Measurements from ENCODE around the gene CRYBB1. TPM values are rescaled to one million over a fixed set of nuclear protein-coding genes. Genes with fewer than 3 reads are reported as not detected.

The CRYBB1 gene
- total and polyA plus RNA-seq, 5 donors from 2014 or later, result not detected

DNA sequence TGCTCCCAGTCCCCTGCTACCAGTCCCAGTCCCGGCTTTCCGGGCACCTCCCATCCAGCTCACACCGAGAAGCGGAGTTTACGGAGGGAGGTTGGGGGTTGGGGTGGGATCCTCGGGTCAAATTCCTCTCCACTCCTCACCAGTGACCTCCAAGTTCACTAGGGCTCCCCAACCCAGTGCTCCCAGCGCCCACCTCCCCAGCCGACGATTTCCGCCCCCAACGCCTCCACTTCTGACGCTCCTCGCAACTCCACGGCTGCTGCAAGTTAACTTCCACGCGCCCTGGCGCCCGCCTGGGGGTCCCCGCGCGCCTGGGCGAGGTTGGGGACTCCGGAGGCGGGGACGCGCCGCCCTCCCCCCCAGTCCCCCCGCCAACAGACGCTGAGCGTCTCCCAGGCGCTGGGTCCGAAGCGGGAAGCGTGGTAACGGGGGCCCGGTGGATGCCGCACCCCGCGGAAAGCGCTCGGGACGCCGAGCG, 28.4 kb downstream of the CRYBB1 start:
- Histone ChIP-seq H3K9me3 (ENCODE audit: control insufficient read depth in 2 of 2, low read length in 2 of 2) (no peaks in the 10 kb centered on the region), H3K4me1 (ENCODE audit: control insufficient read depth, insufficient read depth, low read length, poor library complexity, severe bottlenecking) (peaks cover 68% of the 10 kb centered on the region), H3K36me3 (ENCODE audit: control insufficient read depth, insufficient read depth, low read length) (no peaks in the 10 kb centered on the region), H3K27me3 (ENCODE audit: control insufficient read depth, insufficient read depth, low read length) (no peaks in the 10 kb centered on the region), H3K27ac (ENCODE audit: insufficient read depth, low read length, poor library complexity, severe bottlenecking) (peak overlapping the region; percentile 71), H3K4me3 (ENCODE audit: low read depth, low read length) (peak overlapping the region; percentile 84)
- Mint-ChIP-seq H3K27ac (peak overlapping the region; percentile 67 to 85 (median 78)), H3K9me3 (peaks cover 0 to 1% (median 0%) of the 10 kb centered on the region in 7 donors), H3K36me3 (no peaks in the 10 kb centered on the region), H3K27me3 (no peaks in the 10 kb centered on the region), H3K4me1 (peaks cover 19 to 87% (median 58%) of the 10 kb centered on the region in 4 donors), H3K4me3 (peak overlapping the region; percentile 90 to 96 (median 94))
- peak in 2 of 3 donors; percentile 20 to 52 for DNase-seq
- ATAC-seq (ENCODE audit: low read depth in 2 of 2), result peak in 1 of 2 donors; percentile 6

DNA sequence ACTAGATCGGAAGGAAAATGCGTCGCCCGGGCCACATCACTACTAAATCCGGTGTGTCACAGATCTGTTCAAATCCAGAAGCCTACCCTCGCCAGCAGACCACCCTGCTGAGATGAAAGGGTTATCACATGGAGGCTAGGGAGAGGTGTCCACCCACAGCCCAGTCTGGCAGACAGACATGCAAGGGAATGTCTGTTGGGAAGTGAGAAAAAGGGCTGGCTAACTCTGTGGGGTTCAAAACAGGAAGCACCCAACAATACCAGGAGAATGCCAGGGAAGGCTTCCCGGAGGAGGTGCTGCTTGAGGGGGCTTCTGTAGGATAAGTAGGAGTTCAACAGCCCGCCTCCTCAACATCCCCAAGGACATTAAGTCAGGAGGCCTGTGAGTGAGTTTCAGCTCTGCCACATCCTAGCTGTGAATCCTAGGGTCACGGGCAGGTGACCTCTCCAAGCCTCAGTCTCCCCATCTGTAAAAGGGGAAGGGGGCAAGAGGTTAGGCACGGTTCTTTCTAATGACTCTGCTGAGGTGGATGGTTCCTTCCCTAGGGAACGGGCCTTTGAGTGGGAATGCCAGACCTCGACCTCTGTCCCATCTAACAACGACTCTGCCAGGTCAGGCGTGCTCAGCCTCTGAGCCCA, 29.0 kb downstream of the CRYBB1 start:
- H3K4me1 Mint-ChIP-seq, result peaks cover 19 to 87% (median 60%) of the 10 kb centered on the region in 4 donors

DNA sequence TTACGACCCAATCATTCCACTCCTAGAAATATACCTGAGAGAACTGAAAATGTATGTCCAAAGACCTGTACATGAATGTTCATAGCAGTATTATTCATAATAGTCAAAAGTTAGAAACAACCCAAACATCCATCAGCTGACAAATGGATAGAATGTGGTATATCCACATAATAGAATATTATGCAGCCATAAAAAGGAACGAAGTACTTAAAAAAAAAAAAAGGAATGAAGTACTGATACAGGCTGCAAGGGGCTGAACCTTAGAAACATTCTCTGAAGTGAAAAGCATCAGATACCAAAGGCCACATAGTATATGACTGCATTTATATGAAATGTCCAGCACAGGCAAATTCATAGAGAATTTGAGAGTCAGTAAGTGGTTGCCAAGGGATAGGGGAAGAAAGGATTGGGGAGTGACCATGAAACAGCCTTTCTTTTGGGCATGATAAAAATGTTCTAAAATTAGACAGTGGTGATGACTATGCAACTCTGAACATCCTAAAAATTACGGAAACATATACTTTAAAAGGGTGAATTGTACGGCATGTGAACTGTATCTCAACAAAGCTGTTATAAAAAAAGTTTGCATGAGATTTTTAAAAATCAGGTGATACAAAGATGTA, 29.7 kb downstream of the CRYBB1 start:
- Histone ChIP-seq H3K4me1 (ENCODE audit: control insufficient read depth, insufficient read depth, low read length, poor library complexity, severe bottlenecking) (peaks cover 56% of the 10 kb centered on the region), H3K4me3 (ENCODE audit: low read depth, low read length) (peak overlapping the region; percentile 84)
- no peak for ATAC-seq (ENCODE audit: low read depth in 2 of 2)

More for the DNA sequence above, 29.0 kb downstream of the CRYBB1 start:
- Mint-ChIP-seq H3K9me3 (peaks cover 0 to 1% (median 0%) of the 10 kb centered on the region in 7 donors), H3K36me3 (no peaks in the 10 kb centered on the region), H3K4me3 (peak overlapping the region; percentile 90 to 96 (median 94)), H3K27me3 (no peaks in the 10 kb centered on the region), H3K27ac (peak overlapping the region; percentile 67 to 85 (median 78))
- peaks cover 3% of the 10 kb centered on the region for H3K36me3 ChIP-seq (ENCODE audit: control insufficient read depth, insufficient read depth, low read length)
- H3K9me3 ChIP-seq (ENCODE audit: control insufficient read depth in 2 of 2, low read length in 2 of 2), result no peaks in the 10 kb centered on the region
- H3K27me3 ChIP-seq (ENCODE audit: control insufficient read depth, insufficient read depth, low read length), result no peaks in the 10 kb centered on the region
- ATAC-seq (ENCODE audit: low read depth in 2 of 2) (no peak), DNase-seq (no peak)
- peak overlapping the region; percentile 84 for H3K4me3 ChIP-seq (ENCODE audit: low read depth, low read length)
- peaks cover 63% of the 10 kb centered on the region for H3K4me1 ChIP-seq (ENCODE audit: control insufficient read depth, insufficient read depth, low read length, poor library complexity, severe bottlenecking)
- H3K27ac ChIP-seq (ENCODE audit: insufficient read depth, low read length, poor library complexity, severe bottlenecking), result peak overlapping the region; percentile 71

DNA sequence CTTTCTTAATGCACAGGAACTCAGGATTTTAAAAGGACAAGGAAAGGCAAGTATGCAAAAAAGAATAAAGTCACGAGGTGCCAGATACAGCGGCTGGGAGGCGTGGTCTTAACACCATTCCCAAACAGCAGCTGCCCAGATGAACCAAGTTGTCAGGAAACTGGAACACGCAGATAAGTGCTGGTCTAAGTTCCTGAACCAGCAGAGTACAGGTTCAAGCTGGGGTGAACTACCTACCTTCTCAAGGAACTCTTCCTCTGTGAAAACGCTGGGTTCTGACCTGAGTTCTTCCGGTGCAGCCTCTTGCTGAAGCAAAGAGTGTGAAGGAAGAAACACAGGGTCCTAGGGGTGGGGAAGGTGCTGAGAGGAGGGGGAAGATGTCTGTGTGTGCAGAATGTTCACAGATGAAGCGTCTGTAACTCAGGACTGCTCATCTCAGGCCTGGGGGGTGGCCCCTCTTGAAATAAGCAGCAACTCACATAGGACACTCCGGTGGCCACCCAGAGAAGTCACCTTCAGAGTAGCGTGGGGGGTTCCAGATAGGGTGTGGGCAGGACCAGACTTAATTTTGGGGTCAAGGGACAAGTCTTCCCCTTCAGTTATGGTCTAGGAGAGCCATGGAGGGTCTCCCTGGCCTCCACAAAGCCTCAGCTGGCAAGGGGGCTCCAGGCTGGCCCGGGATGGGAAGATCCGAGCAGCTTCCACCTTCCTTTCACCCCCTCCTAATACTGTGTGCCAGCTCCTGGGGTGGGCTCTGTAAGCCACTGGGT, 31.1 kb downstream of the CRYBB1 start:
- Histone ChIP-seq H3K27ac (ENCODE audit: insufficient read depth, low read length, poor library complexity, severe bottlenecking) (peak overlapping the region; percentile 35), H3K4me3 (ENCODE audit: low read depth, low read length) (peak overlapping the region; percentile 37), H3K36me3 (ENCODE audit: control insufficient read depth, insufficient read depth, low read length) (peaks cover 7% of the 10 kb centered on the region), H3K9me3 (ENCODE audit: control insufficient read depth in 2 of 2, low read length in 2 of 2) (no peaks in the 10 kb centered on the region), H3K27me3 (ENCODE audit: control insufficient read depth, insufficient read depth, low read length) (no peaks in the 10 kb centered on the region), H3K4me1 (ENCODE audit: control insufficient read depth, insufficient read depth, low read length, poor library complexity, severe bottlenecking) (peaks cover 43% of the 10 kb centered on the region)
- DNase-seq (peak in 1 of 3 donors; percentile 51), ATAC-seq (ENCODE audit: low read depth in 2 of 2) (peak in 1 of 2 donors; percentile 9)
- Mint-ChIP-seq H3K4me1 (peaks cover 10 to 76% (median 45%) of the 10 kb centered on the region in 4 donors), H3K36me3 (no peaks in the 10 kb centered on the region), H3K9me3 (peaks cover 0 to 1% (median 0%) of the 10 kb centered on the region in 7 donors), H3K27me3 (no peaks in the 10 kb centered on the region), H3K27ac (peak overlapping the region; percentile 35 to 90 (median 87)), H3K4me3 (peak overlapping the region; percentile 38 to 81 (median 54))

More for the DNA sequence above, 29.7 kb downstream of the CRYBB1 start:
- Histone ChIP-seq H3K9me3 (ENCODE audit: control insufficient read depth in 2 of 2, low read length in 2 of 2) (no peaks in the 10 kb centered on the region), H3K27me3 (ENCODE audit: control insufficient read depth, insufficient read depth, low read length) (no peaks in the 10 kb centered on the region), H3K27ac (ENCODE audit: insufficient read depth, low read length, poor library complexity, severe bottlenecking) (no peak overlapping the region), H3K36me3 (ENCODE audit: control insufficient read depth, insufficient read depth, low read length) (peaks cover 5% of the 10 kb centered on the region)
- H3K9me3 Mint-ChIP-seq, result peaks cover 0 to 1% (median 0%) of the 10 kb centered on the region in 7 donors
- no peaks in the 10 kb centered on the region for H3K27me3 Mint-ChIP-seq
- peak overlapping the region; percentile 90 to 96 (median 94) for H3K4me3 Mint-ChIP-seq
- H3K4me1 Mint-ChIP-seq, result peaks cover 19 to 80% (median 58%) of the 10 kb centered on the region in 4 donors
- no peaks in the 10 kb centered on the region for H3K36me3 Mint-ChIP-seq
- no peak for DNase-seq
- H3K27ac Mint-ChIP-seq, result peak overlapping the region in 2 of 3 donors; percentile 67 to 69

- Mint-ChIP-seq H3K4me1 (peaks cover 7 to 80% (median 49%) of the 10 kb centered on the region in 4 donors), H3K9me3 (peaks cover 0 to 1% (median 0%) of the 10 kb centered on the region in 7 donors), H3K36me3 (no peaks in the 10 kb centered on the region), H3K4me3 (peak overlapping the region in 2 of 4 donors; percentile 38 to 81), H3K27me3 (no peaks in the 10 kb centered on the region), H3K27ac (peak overlapping the region; percentile 48 to 59 (median 49))
- Histone ChIP-seq H3K4me3 (ENCODE audit: low read depth, low read length) (no peak overlapping the region), H3K36me3 (ENCODE audit: control insufficient read depth, insufficient read depth, low read length) (peaks cover 9% of the 10 kb centered on the region), H3K4me1 (ENCODE audit: control insufficient read depth, insufficient read depth, low read length, poor library complexity, severe bottlenecking) (peaks cover 44% of the 10 kb centered on the region), H3K27me3 (ENCODE audit: control insufficient read depth, insufficient read depth, low read length) (no peaks in the 10 kb centered on the region), H3K27ac (ENCODE audit: insufficient read depth, low read length, poor library complexity, severe bottlenecking) (no peak overlapping the region), H3K9me3 (ENCODE audit: control insufficient read depth in 2 of 2, low read length in 2 of 2) (no peaks in the 10 kb centered on the region)
- ATAC-seq (ENCODE audit: low read depth in 2 of 2) (no peak), DNase-seq (no peak)
Observed at GRCh38 chr22:26585104-26585790, 32.6 kb downstream of the CRYBB1 start.

DNA sequence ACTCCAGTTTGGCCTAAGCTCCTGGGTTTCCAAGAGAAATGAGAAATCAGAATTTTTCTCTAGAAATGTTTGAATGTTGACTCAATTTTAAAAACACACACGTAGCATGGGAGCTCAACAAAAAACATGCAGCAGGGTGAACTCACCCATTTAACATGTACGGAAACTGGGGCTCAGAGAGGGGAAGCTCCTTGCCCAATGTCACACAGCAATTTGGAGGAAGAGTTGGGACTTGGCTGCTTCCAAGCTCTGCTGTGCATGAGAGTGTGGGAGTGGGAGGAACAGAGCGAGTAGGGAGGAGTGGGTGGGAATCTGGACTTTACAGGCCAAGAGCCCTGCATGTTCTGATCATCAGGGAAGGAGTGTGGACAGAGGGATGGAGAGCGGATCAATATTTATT, 33.8 kb downstream of the CRYBB1 start:
- H3K9me3 Mint-ChIP-seq, result peaks cover 0 to 1% (median 0%) of the 10 kb centered on the region in 7 donors
- H3K4me3 Mint-ChIP-seq, result peak overlapping the region in 1 of 4 donors; percentile 81
- ATAC-seq (ENCODE audit: low read depth in 2 of 2) (no peak), DNase-seq (no peak)
- H3K36me3 Mint-ChIP-seq, result no peaks in the 10 kb centered on the region
- H3K4me1 ChIP-seq (ENCODE audit: control insufficient read depth, insufficient read depth, low read length, poor library complexity, severe bottlenecking), result peaks cover 51% of the 10 kb centered on the region
- no peak overlapping the region for H3K4me3 ChIP-seq (ENCODE audit: low read depth, low read length)
- no peaks in the 10 kb centered on the region for H3K27me3 ChIP-seq (ENCODE audit: control insufficient read depth, insufficient read depth, low read length)
- H3K27me3 Mint-ChIP-seq, result no peaks in the 10 kb centered on the region
- peaks cover 14 to 86% (median 58%) of the 10 kb centered on the region in 4 donors for H3K4me1 Mint-ChIP-seq
- no peak overlapping the region for H3K27ac ChIP-seq (ENCODE audit: insufficient read depth, low read length, poor library complexity, severe bottlenecking)
- peak overlapping the region in 2 of 3 donors; percentile 88 to 96 for H3K27ac Mint-ChIP-seq
- no peaks in the 10 kb centered on the region for H3K9me3 ChIP-seq (ENCODE audit: control insufficient read depth in 2 of 2, low read length in 2 of 2)
- peaks cover 9% of the 10 kb centered on the region for H3K36me3 ChIP-seq (ENCODE audit: control insufficient read depth, insufficient read depth, low read length)

All from CD4-positive, CD25-positive, alpha-beta regulatory T cell (primary cell).